HG02678 (cell line): ENCODE measurements around the gene NKRF.

Source experiments
- ATAC-seq: cut with Tn5 transposase; IDR thresholded peaks from one replicate; pipeline ENCODE4 v1.9.1; 2021; ENCODE audit warnings: mild to moderate bottlenecking, moderate library complexity; ENCODE audit not compliant: unreplicated experiment

The NKRF gene

DNA sequence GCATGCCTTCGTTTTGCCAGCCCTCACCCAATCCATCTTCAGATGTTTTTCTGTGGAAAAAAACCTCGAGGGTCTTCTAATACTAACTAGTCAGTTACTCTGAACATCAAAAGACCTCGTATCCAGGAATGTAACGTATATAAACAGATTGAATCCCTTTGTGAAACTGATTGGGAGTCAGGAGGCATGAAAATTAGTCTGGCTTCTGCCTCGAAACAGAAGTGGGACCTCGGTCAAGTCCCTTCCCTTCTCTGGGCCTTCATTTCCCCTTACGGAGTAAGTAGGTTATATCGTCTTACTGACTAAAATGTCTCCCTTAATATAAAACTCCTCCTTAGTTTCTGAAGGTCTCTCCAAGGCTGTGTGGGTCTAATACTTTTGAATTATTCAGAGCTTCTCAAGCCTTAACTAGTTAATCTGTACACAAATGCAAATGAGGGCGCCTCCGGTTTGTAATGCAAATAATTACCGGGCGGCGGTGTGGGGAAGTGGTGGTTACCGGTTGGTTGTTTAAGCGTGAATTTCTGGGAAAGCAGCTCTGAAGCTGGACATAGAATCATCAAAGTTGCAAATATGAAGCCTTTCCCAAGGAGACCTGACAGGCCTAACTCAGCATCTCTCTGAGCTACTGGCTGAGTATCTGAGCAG lies 11.4 kb upstream of the NKRF start:
- ATAC-seq = peak; percentile 67

DNA sequence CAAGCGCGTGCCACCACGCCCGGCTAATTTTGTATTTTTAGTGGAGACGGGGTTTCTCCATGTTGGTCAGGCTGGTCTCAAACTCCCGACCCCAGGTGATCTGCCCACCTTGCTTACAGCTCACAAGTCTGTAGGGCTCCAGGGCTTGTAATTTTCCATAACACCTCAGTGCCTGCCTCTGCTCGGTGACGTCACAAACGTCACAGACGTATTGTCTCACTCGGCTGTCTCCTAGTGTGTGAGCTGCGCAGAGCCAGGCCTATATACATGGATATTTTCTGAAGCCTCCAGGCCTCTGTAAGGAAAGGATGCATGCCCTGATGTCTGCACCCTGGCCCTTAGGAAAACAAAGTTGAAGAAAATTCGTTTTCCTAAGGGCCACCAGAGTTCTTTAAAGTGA lies 8.6 kb upstream of the NKRF start:
- ATAC-seq = no peak

DNA sequence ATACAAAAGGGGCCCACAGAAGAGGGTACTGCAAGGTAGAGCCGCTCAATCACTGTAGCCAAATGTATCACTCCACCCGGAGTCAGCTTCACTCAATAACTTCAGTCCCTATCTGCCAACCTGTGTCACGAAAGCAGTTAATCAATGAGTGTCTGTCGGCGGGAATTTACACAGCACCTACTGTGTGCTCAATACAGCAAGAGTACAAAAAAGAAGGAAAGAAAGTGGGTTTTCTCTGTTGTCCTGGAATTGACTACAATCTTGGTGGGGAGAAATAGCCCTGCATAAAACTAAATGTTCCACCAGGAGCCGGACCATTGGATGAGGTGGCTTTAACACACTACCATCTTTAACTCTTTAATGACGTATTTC lies 780 bp upstream of the NKRF start:
- ATAC-seq = no peak

DNA sequence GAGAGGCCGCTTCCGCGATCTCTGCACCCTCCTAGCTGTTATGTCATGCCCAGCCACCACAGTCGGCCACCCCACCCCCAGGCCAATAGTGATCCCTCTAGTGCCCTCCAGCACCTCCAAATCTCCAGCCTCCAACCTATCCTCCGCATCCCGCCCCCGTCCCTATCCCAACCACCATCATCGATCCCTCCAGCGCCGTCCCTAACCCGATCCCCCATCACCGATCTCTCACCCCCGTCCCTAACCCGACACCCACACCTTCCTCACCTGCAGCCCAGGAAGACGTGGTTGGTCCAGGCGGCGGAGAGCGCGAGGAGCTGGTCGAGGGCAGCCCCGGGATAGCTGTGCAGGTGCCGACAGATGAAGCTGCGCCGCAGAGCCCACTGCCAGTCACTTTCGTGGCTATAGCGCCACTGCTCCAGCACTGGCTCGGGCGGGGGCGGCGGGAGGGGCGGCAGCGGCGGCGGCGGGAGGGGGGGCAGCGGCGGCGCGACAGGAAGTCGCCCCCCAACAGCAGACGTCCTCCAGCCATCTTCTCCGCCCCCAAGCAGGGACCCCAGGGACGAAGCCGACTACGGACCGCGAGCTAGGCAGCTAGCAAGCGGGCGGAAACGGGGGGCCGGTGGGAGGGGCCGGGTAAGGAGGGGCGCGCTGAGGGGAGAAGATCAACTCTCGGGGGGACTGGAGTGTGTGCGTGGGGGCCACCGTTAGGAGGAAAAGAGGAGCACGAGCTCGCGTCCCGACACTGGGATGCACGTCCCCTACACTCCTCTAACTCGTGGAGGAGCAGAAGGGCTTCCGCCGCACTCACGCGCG lies 552 bp downstream of the NKRF start:
- ATAC-seq = peak; percentile 33

DNA sequence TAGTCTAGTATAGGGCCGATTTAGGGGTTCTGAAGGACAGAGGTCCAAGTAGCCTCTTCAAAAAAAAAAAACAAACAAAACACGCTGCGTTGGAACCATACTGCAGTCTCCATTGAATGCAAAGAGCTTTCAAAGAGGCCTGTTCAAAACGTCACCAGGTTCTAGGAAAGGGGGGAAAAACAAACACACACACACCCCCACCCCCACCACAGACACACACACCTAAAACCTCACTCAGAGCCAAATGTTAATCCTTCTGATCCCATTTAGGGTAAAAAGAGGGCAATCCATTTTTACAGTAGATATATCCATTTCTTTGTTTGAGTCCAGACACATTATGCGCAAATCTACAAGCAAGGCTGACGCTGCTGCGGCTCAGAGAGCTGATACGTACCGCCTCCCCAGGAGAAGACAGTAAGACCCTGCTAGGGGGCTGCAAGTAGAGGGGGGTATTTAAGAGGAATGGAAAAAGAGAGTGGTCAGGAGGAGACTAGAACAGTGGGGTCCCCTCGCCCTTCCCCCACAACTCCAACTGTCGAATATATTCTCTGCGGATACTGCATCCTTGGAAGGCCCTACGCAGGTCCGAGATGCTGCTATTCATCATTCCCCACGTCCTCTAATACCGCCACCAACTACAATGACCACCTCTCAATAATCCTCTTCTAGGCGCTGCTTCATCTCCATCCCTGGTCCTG lies 1.3 kb downstream of the NKRF start:
- ATAC-seq = no peak

DNA sequence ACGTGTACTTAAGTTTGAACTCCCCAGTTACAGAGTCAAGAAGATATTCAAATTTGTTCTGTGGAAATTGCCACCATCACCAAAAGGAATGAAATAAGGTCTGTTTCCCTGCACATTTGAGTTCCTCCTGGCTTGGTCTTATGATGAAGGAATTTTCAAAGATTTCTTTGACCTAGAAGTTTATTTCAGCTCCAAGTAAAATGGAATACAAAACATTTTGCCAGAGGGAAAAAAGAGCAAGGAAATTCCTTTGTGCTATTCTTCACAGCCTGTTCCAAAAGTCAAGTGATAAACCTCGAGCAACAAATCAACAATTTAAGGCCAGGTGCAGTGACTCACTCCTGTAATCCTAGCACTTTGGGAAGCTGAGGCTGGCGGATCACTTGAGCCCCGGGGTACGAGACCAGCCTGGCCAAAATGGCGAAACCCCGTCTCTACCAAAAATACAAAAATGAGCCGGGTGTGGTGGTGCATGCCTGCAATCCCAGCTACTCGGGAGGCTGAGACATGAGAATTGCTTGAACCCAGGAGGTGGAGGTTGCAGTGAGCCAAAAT lies 3.4 kb downstream of the NKRF start:
- no peak for ATAC-seq

DNA sequence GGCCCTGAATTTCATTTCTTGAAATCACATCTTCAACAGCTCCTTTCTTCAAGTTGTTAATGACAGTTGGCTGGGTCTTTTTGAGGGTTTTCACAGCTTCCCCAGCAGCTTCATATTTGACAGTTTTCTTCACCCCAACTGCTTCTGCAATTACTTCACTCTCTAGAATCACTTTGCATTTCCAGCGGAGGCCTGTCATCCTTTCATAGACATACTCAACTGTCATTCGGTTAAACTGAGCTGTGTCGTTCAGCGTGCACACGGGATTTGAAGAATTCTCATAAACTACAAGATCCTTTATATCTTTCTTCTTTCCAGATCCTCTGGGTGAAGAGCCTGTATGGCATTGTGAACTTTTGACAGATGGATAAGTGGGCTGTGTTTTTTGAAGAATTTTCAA lies 16.4 kb downstream of the NKRF start:
- no peak for ATAC-seq

DNA sequence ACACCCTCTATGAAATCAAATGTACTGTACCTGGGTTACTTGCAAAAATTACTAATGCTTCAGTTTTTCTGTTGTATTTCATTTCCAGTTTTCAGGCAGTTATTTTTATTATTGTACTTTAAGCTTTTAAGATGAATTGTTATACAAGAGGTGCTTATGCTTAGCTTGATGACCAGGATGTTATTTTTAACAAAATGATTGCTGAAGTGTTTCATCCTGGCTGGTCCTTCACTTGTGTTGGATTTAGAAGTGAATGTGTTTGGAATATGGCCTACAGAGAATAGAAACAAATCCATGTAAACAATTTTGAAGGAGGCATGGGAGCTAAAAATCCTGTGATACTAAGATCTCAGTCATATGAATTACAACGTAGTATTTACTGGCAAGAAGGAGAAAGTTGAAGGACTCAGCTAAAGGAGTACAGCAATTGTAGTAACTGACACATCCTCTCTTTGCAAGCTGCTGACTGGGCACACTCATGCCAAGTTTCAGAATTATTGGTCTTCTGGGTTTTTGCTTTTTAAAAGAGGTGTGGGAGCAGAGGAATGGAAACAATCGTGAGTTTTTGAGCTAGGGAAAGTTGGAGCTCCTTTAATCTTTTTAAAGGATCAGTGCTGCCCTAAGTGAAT lies 22.7 kb downstream of the NKRF start:
- ATAC-seq = no peak

DNA sequence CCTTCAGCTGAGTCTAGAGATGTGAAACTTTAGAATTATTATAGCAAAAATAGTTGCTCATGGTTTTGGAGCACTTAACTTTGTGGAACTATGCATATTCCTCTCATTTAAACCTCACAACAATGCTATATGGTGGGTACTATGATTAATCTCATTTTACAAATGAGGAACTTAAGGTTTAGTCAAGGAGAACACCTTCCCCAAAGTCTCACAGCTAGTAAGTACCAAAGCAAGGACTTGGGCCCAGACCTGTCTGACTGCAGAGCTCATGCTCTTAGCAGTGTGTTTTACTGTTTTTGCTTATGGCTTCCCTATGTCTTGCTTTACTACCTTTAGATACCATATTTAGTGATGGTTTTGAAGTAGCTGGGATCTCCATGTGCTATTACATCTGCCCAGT lies 26.8 kb downstream of the NKRF start:
- no peak for ATAC-seq

DNA sequence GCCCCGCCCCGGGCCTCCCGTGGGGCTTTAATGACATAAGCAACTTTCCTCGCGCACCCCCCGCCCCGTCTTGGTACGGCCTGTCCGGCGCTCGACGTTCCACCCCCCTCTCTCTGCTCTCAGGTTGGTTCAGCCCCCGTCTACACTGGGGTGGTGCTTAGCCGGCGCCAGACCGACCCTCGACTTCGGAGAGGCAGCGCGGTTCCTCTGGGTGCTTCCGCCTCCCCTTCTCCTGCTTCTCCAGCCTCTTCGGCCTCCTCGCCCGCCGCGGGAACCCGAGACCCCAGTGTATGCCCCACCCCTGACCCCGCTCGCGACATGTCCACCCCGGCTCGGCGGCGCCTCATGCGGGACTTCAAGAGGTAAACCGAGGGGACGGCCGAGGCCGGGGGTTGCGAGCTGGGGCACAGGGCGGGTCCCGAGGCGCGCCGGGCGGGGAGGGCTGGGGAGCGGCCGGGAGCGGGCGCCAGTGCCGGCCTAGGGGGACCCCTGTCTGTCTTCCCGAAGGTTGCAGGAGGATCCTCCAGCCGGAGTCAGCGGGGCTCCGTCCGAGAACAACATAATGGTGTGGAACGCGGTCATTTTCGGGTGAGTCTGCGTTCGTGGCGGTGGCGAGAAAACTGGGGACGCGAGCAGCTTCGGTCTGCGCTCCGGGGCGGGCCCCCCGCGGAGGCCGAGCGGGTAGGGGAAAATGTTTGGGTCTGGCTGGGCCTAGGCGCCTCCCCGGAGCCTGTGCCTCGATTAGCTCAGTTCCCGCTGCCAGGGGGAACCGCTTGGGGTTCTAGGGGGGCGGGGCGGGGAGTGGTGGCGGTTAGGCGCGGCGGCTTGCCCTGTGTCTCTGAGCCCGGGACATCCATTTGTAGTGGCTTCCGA lies 31.6 kb downstream of the NKRF start, which contains the start of gene UBE2A:
TSS of gene UBE2A (plus strand) at position 170 of the 873 bp plus-strand sequence. CDS start at position 319, 149 bp downstream.
- ATAC-seq = peak; percentile 83

DNA sequence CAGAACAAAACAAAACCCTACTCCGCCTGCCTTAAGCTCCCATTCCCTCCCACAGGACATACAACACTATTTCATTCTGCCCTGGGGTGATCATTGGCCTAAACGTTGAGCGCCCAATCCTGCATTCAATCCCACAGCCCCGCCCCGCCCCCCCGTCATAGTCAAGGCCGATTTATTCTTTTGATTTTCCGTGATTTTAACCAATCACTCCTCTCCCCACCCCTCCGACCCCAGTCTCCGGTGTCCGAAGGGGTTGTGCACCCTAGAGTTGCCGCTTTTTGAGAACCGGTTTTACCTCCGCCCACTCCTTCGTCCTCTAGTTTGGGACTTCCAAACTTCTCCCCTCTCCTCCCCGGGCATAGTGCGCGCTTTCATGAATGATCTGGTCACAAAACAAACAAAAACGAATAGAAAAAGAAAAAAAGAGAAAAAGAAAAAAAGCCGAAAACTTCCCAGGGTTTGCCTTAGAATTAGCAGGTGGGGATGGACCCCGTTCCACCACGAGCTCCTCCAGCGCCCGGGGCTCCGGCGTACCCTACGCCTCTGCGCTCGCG lies 32.3 kb downstream of the NKRF start:
- ATAC-seq = peak; percentile 20

DNA sequence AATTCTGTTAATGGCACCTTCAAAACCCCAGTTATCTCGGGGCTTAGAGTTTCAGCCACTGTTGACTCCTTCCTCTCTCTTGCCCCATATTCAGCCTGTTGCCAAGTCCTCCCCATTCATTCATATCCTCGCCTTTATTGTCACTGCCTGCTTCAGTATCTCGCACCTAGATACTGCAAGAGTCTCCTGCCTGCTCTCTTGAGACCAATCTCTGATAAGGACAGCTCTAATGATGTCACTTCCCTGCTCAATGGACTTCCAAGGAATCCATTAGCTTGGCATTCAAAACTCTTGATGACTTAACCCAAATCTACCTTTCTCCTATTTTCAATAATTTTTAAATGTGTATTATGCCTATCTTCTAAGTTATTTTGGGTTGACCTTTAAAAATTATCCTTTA lies 33.0 kb downstream of the NKRF start:
- no peak for ATAC-seq

DNA sequence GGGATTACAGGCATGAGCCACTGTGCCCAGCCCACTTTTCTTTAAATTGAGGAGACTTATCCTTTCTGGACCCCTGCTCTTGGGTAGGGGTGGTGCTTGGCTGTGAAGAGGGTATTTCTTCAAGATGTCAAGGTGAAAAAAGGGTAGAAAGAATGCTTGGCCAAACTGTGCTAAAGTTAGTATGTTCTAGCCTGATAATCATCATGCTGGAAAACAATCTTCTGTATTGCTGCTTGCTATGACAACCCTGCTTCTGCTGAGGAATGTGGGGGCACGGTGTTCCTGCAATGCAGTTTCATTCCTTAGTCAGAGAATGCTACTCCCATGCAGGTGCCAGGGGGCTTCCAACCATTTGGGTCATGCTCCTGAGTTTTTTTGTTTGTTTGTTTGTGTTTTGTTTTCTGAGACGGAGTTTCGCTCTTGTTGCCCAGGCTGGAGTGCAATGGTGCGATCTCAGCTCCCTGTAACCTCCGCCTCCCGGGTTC lies 35.8 kb downstream of the NKRF start:
- no peak for ATAC-seq

DNA sequence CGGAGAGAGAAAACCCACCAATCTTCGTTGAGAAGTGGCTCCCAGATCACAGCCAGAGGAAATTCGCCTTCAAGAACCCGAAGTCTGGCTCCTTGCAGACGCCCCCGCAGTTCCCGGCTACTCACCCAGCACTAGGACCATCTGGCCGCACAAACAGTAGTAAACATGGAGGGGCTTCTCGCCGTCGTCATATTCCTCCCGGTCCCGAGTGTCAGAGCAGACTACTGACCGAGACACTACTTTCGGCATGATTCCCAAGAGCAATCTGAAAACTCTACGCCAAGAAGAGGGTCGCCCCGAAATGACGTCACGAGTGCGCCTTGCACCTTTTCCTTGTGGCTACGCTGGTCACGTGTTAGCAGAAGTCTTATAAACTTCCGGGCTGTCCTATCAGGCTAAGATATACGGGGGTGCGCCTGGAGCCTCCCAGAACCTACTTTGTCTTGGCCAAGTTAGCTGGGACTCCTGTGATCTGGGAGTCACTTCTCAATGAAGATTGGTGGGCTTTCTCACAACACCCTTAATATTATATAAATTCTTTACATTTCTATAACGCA lies 41.0 kb downstream of the NKRF start, which contains the start of gene STEEP1:
TSS of gene STEEP1 (minus strand) at position 303 of the 557 bp plus-strand sequence. CDS start at position 249, 54 bp downstream.
- ATAC-seq = peak; percentile 90

DNA sequence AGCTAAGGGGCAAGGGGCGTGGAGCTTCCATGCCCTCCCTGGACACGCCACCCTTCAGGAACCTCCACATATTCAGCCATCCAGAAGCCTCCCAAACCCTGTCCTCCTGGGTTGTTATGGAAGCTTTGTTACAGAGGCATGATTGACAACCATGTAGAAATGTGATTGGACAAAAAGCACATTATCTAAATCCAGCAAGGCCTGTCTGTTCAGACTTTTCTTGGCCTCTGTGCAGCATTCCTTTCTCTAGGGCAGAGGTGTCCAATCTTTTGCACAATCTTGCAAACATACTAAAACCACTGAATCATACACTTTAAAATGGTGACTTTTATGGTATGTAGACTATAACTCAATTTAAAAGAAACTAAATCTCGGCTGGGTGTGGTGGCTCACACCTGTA lies 53.7 kb downstream of the NKRF start:
- no peak for ATAC-seq

DNA sequence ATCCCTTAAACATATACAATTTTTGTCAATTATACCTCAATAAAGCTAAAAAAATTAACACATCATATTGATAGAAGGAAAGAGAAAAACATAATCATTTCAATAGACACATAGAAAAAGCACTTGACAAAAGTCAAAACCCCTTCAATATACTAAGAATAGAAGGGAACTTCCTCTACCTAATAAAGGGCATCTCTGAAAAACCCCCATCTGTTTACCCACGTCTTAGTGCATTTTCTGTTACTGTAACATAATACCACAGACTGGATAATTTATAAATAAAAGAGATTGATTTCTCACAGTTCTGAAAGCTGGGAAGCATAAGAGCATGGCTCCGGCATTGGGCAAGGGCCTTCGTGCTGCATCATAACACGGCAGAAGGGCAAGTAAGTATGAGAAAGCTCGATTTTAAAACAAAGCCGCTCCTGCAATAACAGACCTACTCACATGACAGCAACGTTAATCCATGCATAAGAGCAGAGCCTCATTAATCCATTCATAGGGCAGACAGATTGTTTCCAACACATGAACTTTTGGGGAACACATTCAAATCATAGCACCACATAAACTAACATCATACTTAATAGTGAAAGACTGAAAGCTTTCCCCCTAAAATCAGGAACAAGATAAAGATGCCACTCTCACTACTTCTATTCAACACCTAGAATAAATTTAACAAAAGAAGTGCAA lies 56.8 kb downstream of the NKRF start:
- ATAC-seq = peak; percentile 51

DNA sequence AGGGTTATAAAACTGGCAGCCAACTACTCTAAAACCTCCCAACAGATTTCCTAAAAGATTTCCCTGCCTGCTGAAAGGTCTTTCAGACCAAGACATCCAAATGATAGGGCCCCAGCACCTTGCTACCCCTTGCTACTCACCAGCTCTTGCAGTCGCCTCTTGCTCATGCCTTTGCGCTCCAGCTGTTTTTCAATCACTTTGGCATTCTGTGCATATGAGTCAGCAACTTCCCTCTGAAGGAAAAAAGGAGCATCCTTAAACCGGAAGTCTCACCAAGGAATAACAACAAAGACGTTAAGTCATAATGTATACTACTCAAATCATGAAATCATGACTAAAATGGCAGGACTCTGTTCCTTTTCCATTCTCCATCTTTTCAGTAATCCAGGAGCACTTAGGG lies 65.0 kb downstream of the NKRF start:
- no peak for ATAC-seq

DNA sequence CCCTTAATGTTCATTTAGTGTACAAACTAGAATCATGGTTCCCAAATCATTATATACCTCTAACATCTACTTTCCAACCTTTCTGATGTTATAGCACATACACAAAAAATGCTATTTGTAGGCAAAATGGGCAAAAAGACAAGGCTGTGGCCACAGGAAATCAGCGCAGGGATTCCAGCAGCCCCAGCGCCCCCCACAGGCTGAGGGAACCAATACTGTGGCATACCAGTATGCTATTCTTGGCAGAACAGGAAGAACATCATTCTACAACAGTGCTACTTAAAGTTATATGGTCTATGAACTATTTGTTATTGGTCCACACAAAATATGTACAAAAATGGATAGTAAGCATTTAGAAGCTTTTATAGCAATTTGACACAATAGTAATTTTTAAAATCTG lies 66.4 kb downstream of the NKRF start:
- no peak for ATAC-seq
